Activated CD4-positive, alpha-beta T cell treated with anti-CD3 and anti-CD28 coated beads for 1 hour (primary cell): Measurements from ENCODE around the gene PACSIN1.

Experiments used
- DNase-seq: peaks from one replicate; pipeline ENCODE4 v3.0.0-alpha.2; 2020

PACSIN1 gene

GRCh38 chr6:34529665-34530327 is 63.9 kb downstream of the PACSIN1 start:
- DNase-seq, result no peak

- DNase-seq, result no peak
These were observed 65.0 kb downstream of the PACSIN1 start for GRCh38 chr6:34530753-34531365.

- no peak for DNase-seq
These were observed 65.8 kb downstream of the PACSIN1 start for GRCh38 chr6:34531580-34532201.

- DNase-seq, result no peak
These were observed 66.4 kb downstream of the PACSIN1 start for GRCh38 chr6:34532230-34532629.

GRCh38 chr6:34534146-34534545 is 68.3 kb downstream of the PACSIN1 start:
- DNase-seq, result no peak

- DNase-seq, result no peak
These were observed 68.8 kb downstream of the PACSIN1 start for GRCh38 chr6:34534656-34535055.

GRCh38 chr6:34535199-34535598 is 69.3 kb downstream of the PACSIN1 start:
- no peak for DNase-seq

GRCh38 chr6:34535646-34536045 is 69.8 kb downstream of the PACSIN1 start:
- no peak for DNase-seq

- DNase-seq, result no peak
These were observed 70.5 kb downstream of the PACSIN1 start for GRCh38 chr6:34536251-34536958.

- no peak for DNase-seq
These were observed 71.3 kb downstream of the PACSIN1 start for GRCh38 chr6:34536959-34537848.

GRCh38 chr6:34537922-34538550 is 72.2 kb downstream of the PACSIN1 start:
- DNase-seq, result no peak

GRCh38 chr6:34538581-34538980 is 72.7 kb downstream of the PACSIN1 start:
- no peak for DNase-seq

GRCh38 chr6:34539181-34539580 is 73.3 kb downstream of the PACSIN1 start:
- DNase-seq, result no peak

GRCh38 chr6:34540222-34540621 is 74.3 kb downstream of the PACSIN1 start:
- DNase-seq, result no peak

- no peak for DNase-seq
These were observed 75.0 kb downstream of the PACSIN1 start for GRCh38 chr6:34540841-34541240.

GRCh38 chr6:34543421-34543820 is 77.5 kb downstream of the PACSIN1 start:
- no peak for DNase-seq

- DNase-seq, result no peak
These were observed 78.3 kb downstream of the PACSIN1 start for GRCh38 chr6:34544052-34544604.

GRCh38 chr6:34544776-34545471 is 79.0 kb downstream of the PACSIN1 start:
- DNase-seq, result no peak

GRCh38 chr6:34546551-34547321 is 80.9 kb downstream of the PACSIN1 start:
- DNase-seq, result no peak
